Fibroblast of lung (primary cell): ENCODE data around the gene FNDC7. TPM values are rescaled to one million over a fixed set of nuclear protein-coding genes. Genes with fewer than 3 reads are reported as not detected.

Source experiments
- DNase-seq, 2 donors: peaks; one replicate each; pipeline versions ENCODE4 v3.0.0 to v3.0.0-alpha.2; 2010; ENCODE audit warnings: low read depth in 2 of 2
- H2AFZ ChIP-seq: 2 replicates; pipeline ENCODE4 v1.5.1; 2012; ENCODE audit warnings: low read length, control low read depth, inconsistent platforms
- H3K27ac ChIP-seq: 2 replicates; pipeline ENCODE4 v1.5.1; 2011; ENCODE audit warnings: low read length, control low read depth; ENCODE audit not compliant: insufficient read depth
- H3K27me3 ChIP-seq: 2 replicates; pipeline ENCODE4 v1.5.1; 2011; ENCODE audit warnings: mild to moderate bottlenecking, low read length; ENCODE audit not compliant: control insufficient read depth, insufficient read depth
- H3K36me3 ChIP-seq: 2 replicates; pipeline ENCODE4 v1.5.1; 2011; ENCODE audit warnings: low read length; ENCODE audit not compliant: control insufficient read depth, insufficient read depth
- H3K4me1 ChIP-seq: 2 replicates; pipeline ENCODE4 v1.5.1; 2011; ENCODE audit warnings: low read length; ENCODE audit not compliant: control insufficient read depth, insufficient read depth; ENCODE audit errors: extremely low read depth
- H3K4me2 ChIP-seq: 2 replicates; pipeline ENCODE4 v1.5.1; 2011; ENCODE audit warnings: low read length, control low read depth; ENCODE audit not compliant: insufficient read depth; ENCODE audit errors: extremely low read depth
- H3K4me3 ChIP-seq, 4 experiments: fragments of 200-600 bp in 1 of 4; sonication (generic) in 1 of 4; replicated peaks in 1 of 4; 2 replicates each; pipeline ENCODE4 v1.5.1; 2011 to 2016; ENCODE audit warnings: low read length in 4 of 4, low read depth in 3 of 4, mild to moderate bottlenecking in 3 of 4, control low read depth in 2 of 4, inconsistent platforms in 1 of 4, mixed read lengths in 1 of 4; ENCODE audit not compliant: insufficient read depth in 1 of 4; ENCODE audit errors: control extremely low read depth in 1 of 4
- H3K79me2 ChIP-seq: 2 replicates; pipeline ENCODE4 v1.5.1; 2012; ENCODE audit warnings: mild to moderate bottlenecking, low read length, inconsistent platforms; ENCODE audit not compliant: control insufficient read depth, insufficient read depth
- H3K9ac ChIP-seq: 2 replicates; pipeline ENCODE4 v1.5.1; 2011; ENCODE audit warnings: mild to moderate bottlenecking, low read length, control low read depth; ENCODE audit not compliant: insufficient read depth
- H3K9me3 ChIP-seq: 2 replicates; pipeline ENCODE4 v1.5.1; 2012; ENCODE audit warnings: low read depth, low read length; ENCODE audit not compliant: control insufficient read depth, insufficient read depth
- H4K20me1 ChIP-seq: 2 replicates; pipeline ENCODE4 v1.5.1; 2011; ENCODE audit warnings: low read length; ENCODE audit not compliant: control insufficient read depth, insufficient read depth; ENCODE audit errors: extremely low read depth
- CTCF ChIP-seq, 2 donors: IDR thresholded peaks in 1 of 2; conservative IDR thresholded peaks in 1 of 2; 1 replicate in 1 of 2; 2 replicates in 1 of 2; pipeline ENCODE4 v1.5.1; 2011 to 2012; ENCODE audit warnings: low read length in 2 of 2, control low read depth in 1 of 2, inconsistent platforms in 1 of 2, low read depth in 1 of 2, mild to moderate bottlenecking in 1 of 2
- EZH2 ChIP-seq: IDR thresholded peaks from 2 replicates; pipeline ENCODE4 v1.5.1; 2012; ENCODE audit warnings: low read length, control low read depth, mild to moderate bottlenecking; ENCODE audit errors: missing control alignments
- polyA plus RNA-seq, 2 donors: library from polyadenylated mRNA; depleted of rRNA in 1 of 2; stranded (reverse) in 1 of 2; unstranded in 1 of 2; fragments of >200 nt; gene quantifications; 2 replicates each; pipeline ENCODE4 v1.2.1, GENCODE V29; 2011 to 2012; ENCODE audit warnings: missing spikeins in 1 of 2
- total RNA-seq: library from RNA; depleted of rRNA; stranded (reverse); fragments of >200 nt; gene quantifications from 2 replicates; pipeline ENCODE4 v1.2.1, GENCODE V29; 2014

Gene FNDC7
- total and polyA plus RNA-seq, 2 donors (not counting 1 experiment from before 2014, with no cell fraction given): 0.06 to 0.17 TPM

GRCh38 chr1:108708691-108709660 is 3.7 kb upstream of the FNDC7 start:
- TF ChIP-seq CTCF (conservative IDR thresholded peaks at IDR 0.05 in 1 of 2, IDR thresholded peaks at IDR 0.05 in 1 of 2; ENCODE audit: low read depth in 1 of 2, low read length in 2 of 2): peak in 1 of 2 donors; percentile 8
- TF ChIP-seq EZH2: no peak
- Histone ChIP-seq H2AFZ (no peak overlapping the region), H3K9ac (no peak overlapping the region), H3K36me3 (no peaks in the 10 kb centered on the region), H3K27ac (no peak overlapping the region), H4K20me1 (no peaks in the 10 kb centered on the region), H3K9me3 (no peaks in the 10 kb centered on the region), H3K4me3 (no peak overlapping the region), H3K4me2 (no peak overlapping the region), H3K27me3 (no peaks in the 10 kb centered on the region), H3K79me2 (no peaks in the 10 kb centered on the region), H3K4me1 (peaks cover 11% of the 10 kb centered on the region)
- DNase-seq: no peak

GRCh38 chr1:108715932-108716331 is 3.2 kb downstream of the FNDC7 start:
- DNase-seq: peak in 1 of 2 donors; percentile 50
- H4K20me1 ChIP-seq: no peaks in the 10 kb centered on the region
- H3K4me3 ChIP-seq: no peak overlapping the region
- no peaks in the 10 kb centered on the region for H3K9me3 ChIP-seq
- peaks cover 17% of the 10 kb centered on the region for H3K4me1 ChIP-seq
- no peak overlapping the region for H2AFZ ChIP-seq
- no peak overlapping the region for H3K27ac ChIP-seq
- H3K36me3 ChIP-seq: no peaks in the 10 kb centered on the region
- no peak overlapping the region for H3K4me2 ChIP-seq
- no peak overlapping the region for H3K9ac ChIP-seq
- no peak for TF ChIP-seq EZH2
- no peak for TF ChIP-seq CTCF (conservative IDR thresholded peaks at IDR 0.05 in 1 of 2, IDR thresholded peaks at IDR 0.05 in 1 of 2; ENCODE audit: low read depth in 1 of 2, low read length in 2 of 2)
- H3K79me2 ChIP-seq: no peaks in the 10 kb centered on the region
- H3K27me3 ChIP-seq: no peaks in the 10 kb centered on the region

GRCh38 chr1:108716437-108717230 is 3.9 kb downstream of the FNDC7 start:
- H3K4me3 ChIP-seq: no peak overlapping the region
- H3K9ac ChIP-seq: no peak overlapping the region
- H2AFZ ChIP-seq: no peak overlapping the region
- no peaks in the 10 kb centered on the region for H4K20me1 ChIP-seq
- no peaks in the 10 kb centered on the region for H3K36me3 ChIP-seq
- H3K9me3 ChIP-seq: no peaks in the 10 kb centered on the region
- H3K79me2 ChIP-seq: no peaks in the 10 kb centered on the region
- H3K4me2 ChIP-seq: no peak overlapping the region
- H3K27me3 ChIP-seq: no peaks in the 10 kb centered on the region
- H3K27ac ChIP-seq: no peak overlapping the region
- peak in 1 of 2 donors; percentile 54 for DNase-seq
- TF ChIP-seq EZH2: no peak
- TF ChIP-seq CTCF (conservative IDR thresholded peaks at IDR 0.05 in 1 of 2, IDR thresholded peaks at IDR 0.05 in 1 of 2; ENCODE audit: low read depth in 1 of 2, low read length in 2 of 2): no peak
- H3K4me1 ChIP-seq: peaks cover 20% of the 10 kb centered on the region
